CD4-positive, alpha-beta memory T cell (primary cell): ENCODE measurements around the gene AXIN1. TPM values are rescaled to one million over a fixed set of nuclear protein-coding genes. Genes with fewer than 3 reads are reported as not detected.
"Not testable (repeated sequence)": the region's sequence is repeated elsewhere in the genome, so short reads cannot be mapped to it uniquely, and the experiment has no call there.

Experiments used
- CTCF ChIA-PET: fragments of 350-600 bp; sonication (Branson Sonifier 250); formaldehyde crosslinking; loops from one replicate; lab custom pipeline; 2021; ENCODE audit warnings: inconsistent platforms; ENCODE audit not compliant: partially characterized antibody; lab: Charles Lee
- POLR2A ChIA-PET: fragments of 350-600 bp; sonication (Branson Sonifier 250); formaldehyde crosslinking; loops from one replicate; lab custom pipeline; 2021; ENCODE audit not compliant: partially characterized antibody; lab: Charles Lee
- DNase-seq, 5 donors: peaks; one replicate each; pipeline versions ENCODE4 v3.0.0 to v3.0.0-alpha.2; 2020 to 2022; ENCODE audit warnings: mixed read lengths in 1 of 5
- H3K27ac ChIP-seq: one replicate; pipeline ENCODE4 v1.7.0; 2013; ENCODE audit warnings: low read depth, low read length
- H3K27me3 ChIP-seq: 2 replicates; pipeline ENCODE4 v1.7.0; 2013; ENCODE audit warnings: mild to moderate bottlenecking, low read length, moderate library complexity; ENCODE audit not compliant: insufficient read depth
- H3K36me3 ChIP-seq: 2 replicates; pipeline ENCODE4 v1.7.0; 2013; ENCODE audit warnings: mild to moderate bottlenecking, low read length, moderate library complexity; ENCODE audit not compliant: insufficient read depth
- H3K4me1 ChIP-seq: 2 replicates; pipeline ENCODE4 v1.7.0; 2013; ENCODE audit warnings: mild to moderate bottlenecking, low read length, moderate library complexity; ENCODE audit not compliant: insufficient read depth
- H3K4me3 ChIP-seq, 2 donors: one replicate each; pipeline ENCODE4 v1.7.0; 2013; ENCODE audit warnings: low read length in 2 of 2, mild to moderate bottlenecking in 1 of 2
- H3K9me3 ChIP-seq, 2 donors: one replicate each; pipeline ENCODE4 v1.7.0; 2013; ENCODE audit warnings: low read length in 2 of 2, control low read depth in 1 of 2; ENCODE audit not compliant: control insufficient read depth in 1 of 2
- H3K27ac Mint-ChIP-seq, 7 donors: one replicate each; pipeline ENCODE4 v1.8.0; 2020 to 2021; ENCODE audit warnings: mixed read lengths in 7 of 7, mild to moderate bottlenecking in 6 of 7, inconsistent platforms in 3 of 7, moderate library complexity in 3 of 7
- H3K27me3 Mint-ChIP-seq, 2 donors: one replicate each; pipeline ENCODE4 v1.8.0; 2020 to 2021; ENCODE audit warnings: mixed read lengths in 2 of 2
- H3K36me3 Mint-ChIP-seq, 2 donors: one replicate each; pipeline ENCODE4 v1.8.0; 2020 to 2021; ENCODE audit warnings: mixed read lengths in 2 of 2, inconsistent platforms in 1 of 2, mild to moderate bottlenecking in 1 of 2
- H3K4me1 Mint-ChIP-seq, 4 donors: one replicate each; pipeline ENCODE4 v1.8.0; 2020 to 2021; ENCODE audit warnings: mixed read lengths in 4 of 4, mild to moderate bottlenecking in 1 of 4
- H3K4me3 Mint-ChIP-seq, 8 donors: one replicate each; pipeline ENCODE4 v1.8.0; 2020 to 2021; ENCODE audit warnings: mixed read lengths in 8 of 8, mild to moderate bottlenecking in 7 of 8, moderate library complexity in 6 of 8, inconsistent platforms in 3 of 8
- H3K9me3 Mint-ChIP-seq, 8 donors: one replicate each; pipeline ENCODE4 v1.8.0; 2020 to 2021; ENCODE audit warnings: mixed read lengths in 8 of 8, mild to moderate bottlenecking in 5 of 8, inconsistent platforms in 3 of 8, moderate library complexity in 1 of 8
- intact Hi-C: fragments of 100-400 bp; cut with micrococcal nuclease; formaldehyde crosslinking; loops from one replicate; pipeline ENCODE4 v1.15.1; 2023
- polyA plus RNA-seq, 2 donors: library from polyadenylated mRNA; unstranded; fragments of 300-500 nt; fragmentation: Illumina TruSeq; gene quantifications; one replicate each; pipeline ENCODE4 v1.2.3, GENCODE V29; 2021
- total RNA-seq, 2 experiments: library from RNA; stranded (reverse); gene quantifications; one replicate each; pipeline ENCODE4 v1.2.3, GENCODE V29; 2021

Gene AXIN1
- total and polyA plus RNA-seq, 4 experiments from 2014 or later, result 0.67 to 43.0 (median 23.2) TPM

DNA sequence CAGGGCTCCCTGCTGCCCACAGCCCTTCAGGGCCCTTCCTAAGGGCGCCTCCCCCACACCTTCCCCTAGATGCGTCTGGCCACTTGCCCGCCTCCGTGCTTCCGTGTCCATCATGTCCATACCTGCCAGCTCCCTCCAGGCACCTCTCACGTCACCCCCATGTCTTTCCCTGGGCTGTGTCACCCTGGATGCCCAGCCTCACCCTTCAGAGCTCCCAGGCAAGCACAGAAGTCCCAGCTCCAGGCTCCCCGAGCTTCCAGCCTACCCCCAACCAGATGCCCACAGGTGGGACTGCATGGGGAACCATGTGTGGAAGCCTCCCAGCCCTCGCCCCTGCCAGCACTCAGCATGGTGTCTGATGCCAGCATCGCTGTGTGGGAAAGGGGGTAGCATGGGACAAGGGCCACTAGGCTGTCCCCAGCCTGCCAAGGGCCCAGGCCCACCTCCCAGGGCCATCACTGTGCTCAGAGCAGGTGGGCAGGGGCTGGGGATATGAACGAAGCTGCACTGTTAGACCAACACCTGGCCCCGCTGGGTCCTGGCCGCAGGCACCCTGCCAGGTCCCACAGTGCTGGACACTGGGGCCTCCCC, 1.9 kb upstream of the AXIN1 start:
- DNase-seq, result no peak
- Mint-ChIP-seq H3K4me1 (peaks cover 20 to 54% (median 39%) of the 10 kb centered on the region in 4 donors), H3K27ac (peak overlapping the region; percentile 83 to 97 (median 87)), H3K36me3 (peaks cover 0 to 9% of the 10 kb centered on the region in 2 donors), H3K9me3 (no peaks in the 10 kb centered on the region), H3K27me3 (no peaks in the 10 kb centered on the region), H3K4me3 (peak overlapping the region; percentile 75 to 92 (median 81))
- intact Hi-C loops, result no loop called here
- ChIA-PET CTCF (no interaction called here), POLR2A (interaction anchor here (0.9 to 3.1 kb wide), 8 partner anchors 10 to 301 kb away, joined by 3 to 25 read pairs (median 4); partner anchors contain the start of genes FAM234A, LUC7L, MRPL28 and PGAP6)
- peaks cover 60% of the 10 kb centered on the region for H3K4me1 ChIP-seq
- peak overlapping the region; percentile 36 to 37 for H3K4me3 ChIP-seq
- no peaks in the 10 kb centered on the region for H3K9me3 ChIP-seq
- no peaks in the 10 kb centered on the region for H3K36me3 ChIP-seq
- H3K27ac ChIP-seq, result peak overlapping the region; percentile 49
- H3K27me3 ChIP-seq, result no peaks in the 10 kb centered on the region

DNA sequence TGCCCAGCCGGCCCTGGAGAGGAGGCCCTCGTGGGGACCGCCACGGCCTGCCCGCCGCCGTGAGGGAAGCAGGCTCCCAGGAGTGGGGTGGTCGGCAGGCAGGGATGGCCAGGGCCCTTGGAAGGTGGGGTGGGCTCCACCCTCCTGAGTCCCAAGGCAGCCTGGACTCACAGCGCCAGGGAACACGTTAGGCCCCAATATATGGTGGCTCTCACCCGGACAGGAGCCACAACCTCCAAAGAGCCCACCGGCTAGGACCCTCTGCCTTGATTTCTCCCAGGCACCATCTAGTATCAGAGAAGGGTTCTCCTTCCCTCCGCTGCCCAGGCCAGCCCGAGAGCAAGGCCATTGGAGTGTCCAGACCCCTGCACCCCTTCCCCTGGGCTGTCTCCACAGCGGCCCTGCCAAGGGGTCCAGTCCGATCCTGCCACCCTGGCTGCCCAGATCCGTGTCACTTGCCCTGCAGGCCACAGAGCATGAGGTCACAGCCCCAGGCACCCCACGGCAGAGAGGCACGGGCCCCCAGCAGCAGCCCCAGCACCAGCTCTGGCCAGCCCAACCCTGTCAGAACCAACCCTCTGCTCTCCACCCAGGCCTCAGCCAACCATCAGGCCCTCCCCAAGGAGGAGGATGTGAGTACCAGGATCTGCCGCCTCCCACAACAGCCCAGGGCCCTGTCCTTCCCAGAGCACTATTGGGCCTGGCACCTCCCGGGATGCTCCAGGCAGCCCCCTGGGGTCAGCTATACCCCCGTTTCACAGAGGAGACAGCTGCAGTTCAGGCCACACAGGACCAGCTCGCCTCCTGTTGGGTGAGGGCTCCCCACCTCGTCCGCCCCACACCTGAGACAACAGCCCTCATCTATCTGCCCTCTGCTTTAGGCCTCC, 1.1 kb upstream of the AXIN1 start:
- ChIA-PET CTCF (interaction anchor here (0.7 to 2.1 kb wide), 3 partner anchors 8 to 125 kb away, joined by 4 to 9 read pairs (median 4); no protein-coding TSS in a partner anchor), POLR2A (interaction anchor here (0.6 to 3.1 kb wide), 11 partner anchors 11 to 125 kb away, joined by 3 to 25 read pairs (median 4); partner anchors contain the start of genes DECR2, FAM234A, LUC7L and MRPL28)
- peak overlapping the region; percentile 67 to 92 (median 81) for H3K4me3 Mint-ChIP-seq
- H3K36me3 ChIP-seq, result no peaks in the 10 kb centered on the region
- peak in 2 of 5 donors; percentile 26 to 55 for DNase-seq
- H3K4me1 Mint-ChIP-seq, result peaks cover 24 to 61% (median 43%) of the 10 kb centered on the region in 4 donors
- H3K27me3 ChIP-seq, result no peaks in the 10 kb centered on the region
- intact Hi-C loops, result loop anchor here (1.0 to 2.0 kb wide), 6 partner anchors 17 to 283 kb away; partner anchors contain the start of genes DECR2, METTL26, MRPL28 and RAB11FIP3
- H3K4me1 ChIP-seq, result peaks cover 63% of the 10 kb centered on the region
- H3K27ac Mint-ChIP-seq, result peak overlapping the region; percentile 83 to 95 (median 87)
- no peaks in the 10 kb centered on the region for H3K27me3 Mint-ChIP-seq
- no peaks in the 10 kb centered on the region for H3K9me3 Mint-ChIP-seq
- no peaks in the 10 kb centered on the region for H3K9me3 ChIP-seq
- H3K36me3 Mint-ChIP-seq, result peaks cover 0 to 13% of the 10 kb centered on the region in 2 donors
- peak overlapping the region in 1 of 2 donors; percentile 41 for H3K4me3 ChIP-seq
- H3K27ac ChIP-seq, result peak overlapping the region; percentile 49

DNA sequence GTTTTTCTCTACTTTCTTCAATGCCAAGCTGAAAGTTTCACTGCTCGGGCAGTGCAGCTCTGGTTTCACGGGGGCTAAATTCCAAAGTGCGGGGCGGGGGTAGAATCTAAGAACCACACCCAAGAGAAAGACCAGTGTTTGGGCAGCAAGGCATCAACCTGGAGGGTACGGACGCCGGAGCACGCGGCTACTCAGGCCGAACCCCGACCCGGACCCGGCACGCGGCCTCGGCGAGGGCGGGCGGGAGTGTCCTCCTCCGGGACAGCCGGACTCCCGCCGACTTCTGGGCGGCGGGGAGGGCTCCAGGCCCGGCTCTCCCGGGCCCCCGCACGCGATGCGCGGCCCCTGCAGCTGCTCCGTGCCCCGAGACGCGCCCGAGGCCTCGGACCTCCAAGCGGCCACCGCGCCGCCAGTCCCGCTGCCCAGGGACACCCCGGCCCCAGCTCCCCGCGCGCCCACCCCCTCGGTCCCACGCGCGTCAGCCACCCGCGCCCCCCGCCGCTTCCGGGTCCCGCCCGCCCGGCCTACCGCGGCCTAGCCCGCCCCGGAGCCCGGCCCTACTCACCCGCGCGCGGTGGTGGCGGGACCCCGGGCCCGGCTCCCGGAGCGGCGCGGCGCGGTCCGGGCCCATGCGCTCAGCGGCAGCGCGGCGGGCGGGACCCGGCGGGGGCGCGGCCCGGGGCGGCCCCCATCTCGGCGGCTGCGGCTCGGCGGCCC, 561 bp downstream of the AXIN1 start:
- ChIA-PET POLR2A (interaction anchor here (0.6 to 3.1 kb wide), 9 partner anchors 8 to 123 kb away, joined by 3 to 25 read pairs (median 4); partner anchors contain the start of genes DECR2, FAM234A, LUC7L and PGAP6), CTCF (interaction anchor here (0.8 to 2.1 kb wide), 6 partner anchors 9 to 124 kb away, joined by 3 to 9 read pairs (median 4); partner anchors contain the start of gene FAM234A)
- H3K9me3 Mint-ChIP-seq, result no peaks in the 10 kb centered on the region
- no peak for DNase-seq
- Histone ChIP-seq H3K27ac (peak overlapping the region; percentile 57), H3K4me1 (peaks cover 78% of the 10 kb centered on the region), H3K9me3 (no peaks in the 10 kb centered on the region), H3K36me3 (no peaks in the 10 kb centered on the region), H3K4me3 (peak overlapping the region in 1 of 2 donors; percentile 50), H3K27me3 (no peaks in the 10 kb centered on the region)
- H3K36me3 Mint-ChIP-seq, result peaks cover 8 to 27% of the 10 kb centered on the region in 2 donors
- H3K27me3 Mint-ChIP-seq, result no peaks in the 10 kb centered on the region
- intact Hi-C loops, result loop anchor here (1.0 to 2.0 kb wide), 6 partner anchors 19 to 299 kb away; partner anchors contain the start of genes FAM234A, MRPL28, POLR3K and RAB11FIP3
- H3K27ac Mint-ChIP-seq, result peak overlapping the region; percentile 88 to 97 (median 94)
- peak overlapping the region; percentile 92 to 96 (median 93) for H3K4me3 Mint-ChIP-seq
- H3K4me1 Mint-ChIP-seq, result peaks cover 32 to 77% (median 56%) of the 10 kb centered on the region in 4 donors

DNA sequence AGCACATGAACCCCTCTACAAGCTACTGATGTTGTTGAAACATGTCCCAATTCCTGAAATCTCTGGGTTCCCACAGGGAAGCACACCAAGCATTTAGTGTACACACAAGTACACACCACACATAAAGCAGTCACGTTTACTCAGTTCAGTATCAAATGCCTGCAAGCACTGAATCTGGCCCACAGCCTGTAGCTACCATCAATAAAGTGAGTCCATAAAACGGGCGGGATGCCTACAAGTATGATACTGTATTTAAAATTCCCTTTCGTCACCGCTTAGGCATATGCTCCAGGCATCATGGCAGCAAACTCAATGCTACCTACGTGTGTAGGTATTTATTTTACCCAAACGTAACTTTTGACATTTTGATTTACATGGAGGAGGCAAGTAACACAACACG, 2.3 kb downstream of the AXIN1 start:
- peak overlapping the region; percentile 25 to 93 (median 50) for H3K4me3 Mint-ChIP-seq
- Histone ChIP-seq H3K27ac (no peak overlapping the region), H3K4me1 (peaks cover 80% of the 10 kb centered on the region), H3K27me3 (no peaks in the 10 kb centered on the region), H3K36me3 (no peaks in the 10 kb centered on the region), H3K4me3 (no peak overlapping the region), H3K9me3 (no peaks in the 10 kb centered on the region)
- H3K4me1 Mint-ChIP-seq, result peaks cover 37 to 82% (median 66%) of the 10 kb centered on the region in 4 donors
- no peaks in the 10 kb centered on the region for H3K9me3 Mint-ChIP-seq
- POLR2A ChIA-PET, result interaction anchor here (0.7 to 1.8 kb wide), 2 partner anchors 32 to 1915 kb away, joined by 3 to 4 read pairs; partner anchors contain the start of gene PGAP6
- peaks cover 21 to 41% of the 10 kb centered on the region in 2 donors for H3K36me3 Mint-ChIP-seq
- H3K27me3 Mint-ChIP-seq, result no peaks in the 10 kb centered on the region
- no peak for DNase-seq
- H3K27ac Mint-ChIP-seq, result peak overlapping the region in 5 of 7 donors; percentile 48 to 82 (median 68)
- intact Hi-C loops, result no loop called here
- CTCF ChIA-PET, result interaction anchor here (0.7 to 2.1 kb wide), 3 partner anchors 17 to 144 kb away, joined by 3 to 10 read pairs (median 4); partner anchors contain the start of gene FAM234A

DNA sequence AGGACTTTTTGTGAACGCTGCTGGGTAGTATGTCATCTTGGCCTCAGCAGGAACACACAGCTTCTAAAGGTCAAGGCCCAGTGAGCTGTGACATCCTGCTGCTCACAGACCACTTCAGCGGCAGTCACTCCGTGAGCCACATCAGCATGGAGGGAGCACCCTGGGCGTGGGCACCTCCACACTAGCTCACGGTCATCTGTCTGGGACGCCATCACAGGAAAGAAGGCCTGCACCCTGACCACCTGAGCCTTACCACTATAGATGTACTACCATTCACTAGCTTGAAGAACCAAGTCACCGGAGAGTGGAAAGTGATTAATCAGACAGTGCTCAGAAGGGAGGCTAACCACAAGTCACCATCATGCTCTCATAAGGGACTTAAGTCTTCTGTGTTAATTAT, 3.3 kb downstream of the AXIN1 start:
- CTCF ChIA-PET, result interaction anchor here (0.6 to 2.1 kb wide), 3 partner anchors 96 to 114 kb away, joined by 3 to 10 read pairs (median 3); partner anchors contain the start of gene FAM234A
- Mint-ChIP-seq H3K27ac (peak overlapping the region in 3 of 7 donors; percentile 5 to 66 (median 49)), H3K4me1 (peaks cover 39 to 80% (median 67%) of the 10 kb centered on the region in 4 donors)

GRCh38 chr16:348495-348894, 4.0 kb downstream of the AXIN1 start:
- H3K27ac ChIP-seq, H3K9me3 ChIP-seq, H3K27me3 Mint-ChIP-seq, DNase-seq, H3K9me3 Mint-ChIP-seq, H3K4me3 ChIP-seq, H3K36me3 ChIP-seq, intact Hi-C loops, H3K27me3 ChIP-seq: not testable (repeated sequence)
- CTCF ChIA-PET, result interaction anchor here (2.1 kb wide), 1 partner anchor 113 kb away, joined by 10 read pairs; the partner anchor contains the start of gene FAM234A
- Mint-ChIP-seq H3K27ac (peak overlapping the region in 2 of 7 donors; percentile 35 to 65), H3K4me1 (peaks cover 37 to 81% (median 64%) of the 10 kb centered on the region in 4 donors), H3K4me3 (peak overlapping the region in 2 of 8 donors; percentile 20 to 69), H3K36me3 (peaks cover 21 to 52% of the 10 kb centered on the region in 2 donors)
- POLR2A ChIA-PET, result interaction anchor here (0.9 to 1.5 kb wide), 2 partner anchors 52 to 122 kb away, joined by 3 read pairs; partner anchors contain the start of gene DECR2
- H3K4me1 ChIP-seq, result peaks cover 65% of the 10 kb centered on the region

More for the DNA sequence above, 3.3 kb downstream of the AXIN1 start:
- no peaks in the 10 kb centered on the region for H3K27me3 ChIP-seq
- no peak for DNase-seq
- Mint-ChIP-seq H3K4me3 (peak overlapping the region in 4 of 8 donors; percentile 17 to 71 (median 39)), H3K9me3 (no peaks in the 10 kb centered on the region), H3K27me3 (no peaks in the 10 kb centered on the region), H3K36me3 (peaks cover 21 to 48% of the 10 kb centered on the region in 2 donors)
- no peak overlapping the region for H3K4me3 ChIP-seq
- intact Hi-C loops, result no loop called here
- no peaks in the 10 kb centered on the region for H3K9me3 ChIP-seq
- peaks cover 5% of the 10 kb centered on the region for H3K36me3 ChIP-seq
- H3K4me1 ChIP-seq, result peaks cover 72% of the 10 kb centered on the region
- H3K27ac ChIP-seq, result no peak overlapping the region
- POLR2A ChIA-PET, result interaction anchor here (0.7 to 1.8 kb wide), 5 partner anchors 33 to 1916 kb away, joined by 3 to 4 read pairs (median 3); partner anchors contain the start of genes DECR2 and PGAP6
